GM10266 (cell line): ENCODE data around the gene SURF2.

Source experiments
- DNase-seq: peaks from one replicate; pipeline ENCODE4 v3.0.0; 2012; ENCODE audit errors: extremely low spot score
- CTCF ChIP-seq: IDR thresholded peaks from 2 replicates; pipeline ENCODE4 v1.5.1; 2012; ENCODE audit warnings: mild to moderate bottlenecking, low read depth; ENCODE audit not compliant: control insufficient read depth, insufficient read depth; ENCODE audit errors: missing control alignments

Gene SURF2

GRCh38 chr9:133335924-133336811 lies 20.2 kb upstream of the SURF2 start, which contains the start of gene SURF6:
Gene SURF6, minus strand, starts transcription at chr9:133336188. Its CDS starts 56 bp downstream, at chr9:133336132.
- peak; percentile 94 for DNase-seq
- no peak for TF ChIP-seq CTCF

DNA sequence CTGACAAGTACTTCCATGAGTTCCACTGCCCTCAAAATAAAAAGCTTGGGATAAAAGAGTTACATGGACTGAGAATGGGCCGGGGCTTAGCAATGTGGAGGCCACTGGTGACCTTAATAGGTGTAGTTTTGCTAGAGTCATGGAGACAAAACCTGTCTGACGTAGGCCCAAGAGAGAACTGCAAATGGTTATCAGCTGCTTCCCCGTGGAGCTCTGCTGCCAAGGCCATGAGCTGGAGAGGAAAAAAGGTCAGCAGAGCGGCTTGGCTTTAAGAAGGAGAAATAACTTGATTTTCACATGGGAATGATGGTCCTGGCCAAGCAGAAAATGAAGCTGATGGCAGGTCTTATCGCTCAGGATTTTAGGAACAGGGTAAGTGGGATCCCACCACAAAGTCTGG lies 16.7 kb upstream of the SURF2 start:
- DNase-seq = no peak
- TF ChIP-seq CTCF = no peak

GRCh38 chr9:133340256-133340655 lies 16.1 kb upstream of the SURF2 start:
- TF ChIP-seq CTCF = no peak
- DNase-seq = no peak

DNA sequence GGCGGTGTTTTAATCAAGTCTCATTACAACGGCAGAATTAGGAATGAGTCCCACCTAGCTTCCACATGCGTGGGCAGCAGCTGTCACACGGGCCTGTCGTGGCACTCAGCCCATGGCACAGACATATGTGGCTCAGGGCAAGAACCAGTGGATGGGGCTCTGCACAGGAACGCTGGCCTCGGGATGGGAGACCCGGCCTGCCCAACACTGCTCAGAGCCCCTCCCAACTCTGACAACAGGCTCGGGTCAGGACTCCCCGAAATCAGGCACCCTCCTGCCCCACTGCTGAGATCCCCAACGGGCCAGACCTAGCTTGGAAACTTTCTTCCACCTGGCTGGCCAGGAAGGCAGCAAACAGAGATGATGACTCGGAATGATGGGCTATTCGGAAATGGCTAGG lies 15.4 kb upstream of the SURF2 start:
- no peak for TF ChIP-seq CTCF
- no peak for DNase-seq

- no peak for DNase-seq
- TF ChIP-seq CTCF = no peak
Measured at GRCh38 chr9:133341369-133342068, 14.8 kb upstream of the SURF2 start.

DNA sequence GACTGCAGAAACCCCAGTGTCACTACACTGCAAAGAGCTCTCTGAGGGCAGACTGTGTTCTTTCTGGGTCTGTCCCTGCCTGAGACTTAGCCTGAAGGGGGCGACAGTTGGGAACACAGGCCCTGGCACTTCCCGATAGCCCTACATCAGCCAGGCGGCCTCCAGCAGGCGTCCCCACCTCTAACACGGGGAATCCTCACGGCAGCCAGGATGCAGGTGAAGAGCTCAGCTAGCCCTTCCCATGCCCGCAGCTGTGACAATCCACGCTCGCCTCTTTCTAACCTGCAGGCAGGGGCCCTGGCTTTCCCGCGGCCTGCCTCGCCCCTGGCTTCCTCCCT lies 14.3 kb upstream of the SURF2 start:
- no peak for TF ChIP-seq CTCF
- no peak for DNase-seq

DNA sequence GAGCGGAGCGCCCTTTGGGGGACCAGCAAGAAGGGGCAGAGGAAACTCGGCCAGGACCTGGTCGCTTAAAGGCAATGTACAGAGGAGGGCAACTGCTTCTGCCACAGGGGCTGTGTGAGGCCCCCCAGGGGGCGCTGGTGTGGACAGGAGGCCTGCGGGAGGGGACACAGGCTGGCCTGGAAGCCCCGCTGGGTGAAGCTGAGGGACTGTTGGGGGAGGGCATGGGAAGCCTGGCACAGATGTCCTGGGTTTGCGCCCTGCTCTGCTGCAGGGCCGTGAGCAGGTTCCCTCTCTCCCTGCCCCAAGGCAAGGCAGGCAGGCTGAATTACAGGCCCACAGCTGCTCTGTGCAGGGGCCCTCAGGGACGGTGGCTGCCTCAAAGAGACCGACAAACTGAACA lies 13.8 kb upstream of the SURF2 start:
- peak; percentile 32 for TF ChIP-seq CTCF
- DNase-seq = no peak
